Ramos (cell line): Measurements from ENCODE around the gene SCEL.
"Not testable (repeated sequence)": the region's sequence is repeated elsewhere in the genome, so short reads cannot be mapped to it uniquely, and the experiment has no call there.

Experiments
- in situ Hi-C: fragments of 300-500 bp; cut with MboI; formaldehyde crosslinking; loops from one replicate; pipeline ENCODE4 v1.14.3; 2022; ENCODE audit warnings: low sequenced_read_pairs; ENCODE audit not compliant: unreplicated experiment

The SCEL gene

DNA sequence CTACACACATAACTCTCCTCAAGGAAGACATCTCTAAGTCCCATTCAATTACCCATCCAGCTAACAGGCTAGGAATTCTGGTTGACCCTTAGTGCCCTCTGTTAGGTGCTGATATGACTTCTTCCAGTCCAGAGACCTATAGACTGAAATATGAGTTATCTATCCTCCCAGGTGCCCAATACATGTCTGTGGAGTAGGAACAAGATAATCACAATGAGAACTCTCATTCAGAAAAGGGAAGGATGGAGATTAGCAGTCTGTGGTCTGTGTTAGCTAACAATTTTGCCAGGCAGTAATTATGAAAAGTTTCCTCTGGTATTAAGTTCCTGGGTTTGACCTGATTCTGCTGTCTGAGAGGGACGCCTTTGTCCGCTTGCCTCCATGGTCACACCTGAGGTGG, 117.8 kb downstream of the SCEL start:
- in situ Hi-C loops: no loop called here

DNA sequence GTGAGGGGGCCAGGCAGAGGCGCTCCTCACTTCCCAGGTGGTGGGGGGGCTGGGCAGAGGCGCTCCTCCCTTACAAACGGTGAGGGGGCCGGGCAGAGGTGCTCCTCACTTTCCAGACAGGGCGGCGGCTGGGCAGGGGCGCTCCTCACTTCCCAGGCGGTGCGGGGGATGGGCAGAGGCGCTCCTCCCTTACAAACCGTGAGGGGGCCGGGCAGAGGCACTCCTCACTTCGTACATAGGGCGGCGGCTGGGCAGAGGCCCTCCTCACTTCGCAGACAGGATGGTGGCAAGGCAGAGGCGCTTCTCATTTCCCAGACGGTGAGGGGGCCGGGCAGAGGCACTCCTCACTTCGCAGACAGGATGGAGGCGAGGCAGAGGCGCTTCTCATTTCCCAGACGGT, 124.5 kb downstream of the SCEL start:
- in situ Hi-C loops: not testable (repeated sequence)

GRCh38 chr13:77660841-77661250, 125.3 kb downstream of the SCEL start:
- in situ Hi-C loops: no loop called here

DNA sequence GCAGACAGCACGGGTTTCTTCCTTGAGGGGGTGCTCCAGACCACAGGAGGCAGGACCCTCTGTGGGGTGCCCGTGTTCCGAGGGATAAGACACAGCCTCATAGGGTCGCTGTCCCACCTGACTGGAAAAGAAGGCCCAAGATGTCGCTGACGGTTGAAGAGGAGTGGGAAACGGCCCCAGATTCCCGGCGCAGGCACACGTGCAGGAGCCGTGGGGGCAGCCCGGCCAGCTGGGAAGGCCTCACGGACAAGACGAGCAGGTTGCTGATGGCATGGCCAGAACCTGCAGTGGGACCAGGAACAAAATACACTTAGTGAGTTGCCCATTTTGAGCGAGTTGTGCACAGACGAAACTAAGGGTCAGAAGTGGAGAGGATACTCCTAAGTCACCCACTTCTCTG, 126.8 kb downstream of the SCEL start:
- in situ Hi-C loops: not testable (repeated sequence)

DNA sequence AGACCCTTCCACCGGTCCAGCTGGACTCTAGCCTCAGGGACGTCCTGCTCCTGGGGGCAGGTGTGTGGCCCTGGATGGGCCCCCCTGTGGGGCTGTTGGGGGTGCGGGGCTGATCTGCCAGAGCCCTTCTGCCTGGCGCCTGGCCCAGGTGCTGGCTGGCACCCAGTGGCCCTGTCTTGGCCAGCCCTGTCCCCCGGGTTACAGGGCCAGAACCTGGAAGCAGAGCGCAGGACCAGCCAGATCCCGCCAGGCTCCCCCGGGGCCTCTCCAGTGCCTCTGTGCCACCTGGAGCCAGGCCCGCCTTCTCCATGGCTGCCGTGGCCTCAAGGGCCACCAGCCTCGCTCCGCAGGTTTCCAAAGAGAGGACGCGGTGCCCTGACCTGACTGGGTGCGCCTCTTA, 127.3 kb downstream of the SCEL start:
- in situ Hi-C loops: not testable (repeated sequence)

GRCh38 chr13:77674852-77675251, 139.3 kb downstream of the SCEL start:
- in situ Hi-C loops: no loop called here

GRCh38 chr13:77678691-77679235, 143.3 kb downstream of the SCEL start:
- in situ Hi-C loops: no loop called here

- in situ Hi-C loops: no loop called here
These were observed 152.3 kb downstream of the SCEL start for GRCh38 chr13:77687799-77688198.

- in situ Hi-C loops: no loop called here
These were observed 156.4 kb downstream of the SCEL start for GRCh38 chr13:77691871-77692270.

- in situ Hi-C loops: no loop called here
These were observed 157.4 kb downstream of the SCEL start for GRCh38 chr13:77692746-77693448.

DNA sequence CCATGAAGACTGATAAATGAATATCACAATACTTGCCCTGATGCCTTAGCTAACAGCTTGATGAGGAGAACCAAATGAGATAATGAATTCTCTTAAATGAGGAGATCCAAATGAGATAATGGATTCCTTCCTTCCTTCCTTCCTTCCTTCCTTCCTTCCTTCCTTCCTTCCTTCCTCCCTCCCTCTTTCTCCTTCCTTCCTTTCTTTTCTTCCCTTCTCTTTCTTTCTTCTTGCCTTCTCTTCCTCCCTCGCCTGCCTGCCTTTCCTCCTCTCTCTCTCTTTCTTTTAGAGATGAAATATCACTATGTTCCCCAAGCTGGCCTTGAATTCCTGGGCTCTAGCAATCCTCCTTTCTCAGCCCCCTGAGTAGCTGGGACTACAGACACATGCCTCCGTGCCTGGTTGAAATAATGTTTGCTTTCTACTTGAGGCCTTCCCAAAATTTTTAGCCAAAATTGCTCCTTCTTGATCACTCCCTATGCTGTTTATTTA, 158.0 kb downstream of the SCEL start:
- in situ Hi-C loops: no loop called here
